ENCODE data around the gene BBS7.

- TF ChIP-seq CTCF (conservative IDR thresholded peaks at IDR 0.05) = no peak
- TF ChIP-seq EZH2 (IDR thresholded peaks at IDR 0.05; ENCODE audit: low read depth) = no peak
Observed at GRCh38 chr4:121838136-121838535, 32.1 kb downstream of the BBS7 start.

All from PC-9 (cell line).